T-helper 9 cell (primary cell): Measurements from ENCODE around the gene EMC6.

ENCODE experiments used
- DNase-seq: peaks from one replicate; pipeline ENCODE4 v3.0.0-alpha.2; 2020

Gene EMC6

DNA sequence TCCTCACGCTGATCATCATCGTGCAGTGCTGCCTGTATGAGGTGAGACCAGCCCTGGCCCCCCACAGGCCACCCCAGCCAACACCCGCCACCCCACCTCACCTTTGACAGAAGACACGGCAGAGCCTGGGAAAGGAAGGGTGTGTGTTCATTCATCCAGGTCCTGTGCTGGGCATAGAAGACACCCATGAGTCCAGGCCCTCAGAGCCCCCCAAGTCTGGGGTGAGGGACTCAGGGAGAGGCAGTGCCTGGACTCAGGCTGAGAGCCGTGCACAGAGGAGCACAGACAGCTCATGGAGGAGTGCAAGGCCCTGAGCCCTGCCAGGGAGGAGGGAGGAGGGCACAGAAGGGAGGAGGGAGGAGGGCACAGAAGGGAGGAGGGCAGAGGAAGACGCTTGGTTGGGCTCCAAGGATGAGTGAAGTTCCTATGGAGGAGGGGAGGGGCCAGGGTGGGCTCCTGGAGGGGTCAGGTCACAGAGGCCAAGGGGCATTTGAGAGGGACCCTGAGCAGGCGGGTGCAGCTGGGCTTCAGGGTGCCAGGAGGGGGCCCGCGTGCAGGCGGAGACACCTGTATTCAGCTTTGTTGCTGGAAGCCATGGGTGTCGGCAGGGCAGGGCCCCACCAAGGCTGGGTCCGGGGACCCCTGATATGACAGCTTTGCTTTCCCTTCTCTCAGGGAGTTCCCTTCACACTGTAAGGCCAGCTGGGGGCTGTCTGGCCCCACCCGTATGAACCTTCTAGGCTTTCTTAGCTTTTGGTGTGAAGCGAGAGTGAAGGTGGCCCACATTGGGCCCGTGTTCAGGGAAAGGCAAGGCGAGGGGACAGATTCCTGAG lies 11.6 kb upstream of the EMC6 start:
- no peak for DNase-seq

DNA sequence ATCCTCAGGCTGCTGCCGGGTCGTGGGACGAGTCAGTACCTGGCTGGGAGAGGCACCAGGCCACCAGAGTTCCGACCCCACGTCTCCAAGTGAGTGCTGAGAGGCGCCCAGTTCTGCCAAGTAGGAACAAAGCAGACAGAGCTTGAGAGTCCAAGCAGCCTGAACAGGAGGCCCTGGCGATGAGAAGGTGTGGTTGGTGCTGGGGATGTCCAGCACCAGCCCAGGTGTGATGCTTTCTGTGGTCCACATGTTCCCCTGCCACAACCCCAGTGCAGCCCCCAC lies 11.1 kb upstream of the EMC6 start:
- no peak for DNase-seq

DNA sequence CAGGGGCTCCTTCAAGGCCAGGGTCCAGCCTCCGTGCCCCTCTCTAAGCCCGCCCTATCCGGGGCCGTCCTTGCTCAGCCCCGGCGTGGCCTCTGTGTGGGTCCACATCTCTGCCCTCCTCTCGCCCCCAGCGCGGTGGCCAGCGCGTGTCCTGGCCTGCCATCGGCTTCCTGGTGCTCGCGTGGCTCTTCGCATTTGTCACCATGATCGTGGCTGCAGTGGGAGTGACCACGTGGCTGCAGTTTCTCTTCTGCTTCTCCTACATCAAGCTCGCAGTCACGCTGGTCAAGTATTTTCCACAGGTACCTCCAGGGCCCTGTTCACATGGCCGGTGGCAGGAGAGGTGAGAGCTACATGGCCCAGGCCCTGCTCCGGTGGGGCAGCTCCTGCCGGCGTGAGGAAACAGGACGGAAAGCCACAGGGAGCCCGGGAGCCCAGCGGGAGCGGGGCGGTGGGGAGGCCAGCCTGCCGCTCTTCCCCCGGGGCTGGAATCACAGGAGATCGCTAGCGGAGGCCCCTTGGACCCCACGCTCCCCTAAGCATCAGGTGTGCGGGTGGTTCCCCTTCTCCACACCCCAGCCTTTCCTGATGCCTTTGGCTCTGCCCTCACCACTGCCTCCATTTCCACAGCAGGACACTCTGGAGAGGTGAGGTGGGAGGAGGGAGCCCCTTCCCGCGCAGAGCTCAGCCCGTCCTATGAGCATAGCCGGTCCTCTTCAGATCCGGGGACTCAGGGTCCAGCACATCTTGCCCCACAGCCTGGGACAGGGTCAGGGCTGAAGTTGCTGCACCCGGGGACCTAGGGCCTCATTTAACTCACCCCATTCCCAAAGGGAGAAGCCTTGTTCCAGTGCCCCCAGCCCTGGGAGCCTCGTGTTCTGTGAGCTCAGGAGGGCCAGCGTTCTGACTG lies 10.5 kb upstream of the EMC6 start:
- DNase-seq: no peak

DNA sequence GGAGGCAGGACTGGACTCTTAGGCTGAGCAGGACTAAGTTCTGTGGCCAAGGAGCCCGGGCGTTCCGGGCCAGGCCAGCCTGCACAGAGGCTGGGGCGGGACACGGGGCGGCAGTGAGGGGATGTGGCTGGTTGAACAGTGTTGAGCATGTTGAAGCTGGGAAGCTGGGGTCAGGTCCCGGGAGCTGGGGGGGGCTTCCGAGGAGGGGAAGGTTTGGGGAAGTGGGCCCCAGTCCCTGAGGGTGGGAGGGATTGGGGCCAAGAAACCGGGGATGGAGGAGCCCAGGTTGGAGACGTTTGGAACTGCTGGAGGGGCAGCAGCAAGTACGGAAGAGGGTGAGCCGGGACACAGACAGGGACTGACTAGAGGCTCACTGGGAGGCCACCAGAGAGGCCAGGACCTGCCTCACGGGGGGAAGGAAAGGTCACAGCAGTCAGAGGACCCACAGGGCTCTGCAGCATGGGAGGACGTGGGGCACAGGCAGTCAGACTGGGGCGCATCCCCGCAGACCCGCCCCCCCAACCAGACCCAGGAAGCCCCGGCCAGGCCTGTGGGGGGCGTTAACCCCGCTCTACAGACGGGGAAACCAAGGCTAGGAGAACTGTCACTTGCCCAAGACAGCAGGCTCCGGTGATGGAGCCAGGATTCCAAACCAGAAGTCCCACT lies 9.7 kb upstream of the EMC6 start:
- DNase-seq: no peak

DNA sequence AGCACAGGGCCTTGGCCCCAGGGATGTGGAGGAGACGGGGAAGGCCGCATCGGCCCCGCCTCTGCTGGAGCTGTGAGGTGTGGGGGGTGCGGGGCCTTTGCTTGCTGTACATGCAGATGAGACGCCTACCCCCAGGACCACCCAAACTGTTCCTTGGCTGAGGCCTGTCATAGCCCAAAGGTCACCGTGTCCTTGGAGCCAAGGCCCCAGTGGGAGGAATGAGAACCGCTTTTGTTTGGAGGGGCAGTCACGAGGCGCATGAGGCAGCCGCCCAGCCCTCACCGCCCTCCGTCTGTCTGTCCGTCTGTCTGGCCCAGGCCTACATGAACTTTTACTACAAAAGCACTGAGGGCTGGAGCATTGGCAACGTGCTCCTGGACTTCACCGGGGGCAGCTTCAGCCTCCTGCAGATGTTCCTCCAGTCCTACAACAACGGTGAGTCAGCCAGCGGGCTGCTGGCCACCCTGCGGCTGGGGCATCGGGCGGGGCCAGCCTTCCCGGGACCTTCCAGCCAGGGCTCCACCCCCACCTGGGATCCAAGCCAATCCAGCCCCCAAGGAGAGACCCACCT lies 9.0 kb upstream of the EMC6 start:
- no peak for DNase-seq

DNA sequence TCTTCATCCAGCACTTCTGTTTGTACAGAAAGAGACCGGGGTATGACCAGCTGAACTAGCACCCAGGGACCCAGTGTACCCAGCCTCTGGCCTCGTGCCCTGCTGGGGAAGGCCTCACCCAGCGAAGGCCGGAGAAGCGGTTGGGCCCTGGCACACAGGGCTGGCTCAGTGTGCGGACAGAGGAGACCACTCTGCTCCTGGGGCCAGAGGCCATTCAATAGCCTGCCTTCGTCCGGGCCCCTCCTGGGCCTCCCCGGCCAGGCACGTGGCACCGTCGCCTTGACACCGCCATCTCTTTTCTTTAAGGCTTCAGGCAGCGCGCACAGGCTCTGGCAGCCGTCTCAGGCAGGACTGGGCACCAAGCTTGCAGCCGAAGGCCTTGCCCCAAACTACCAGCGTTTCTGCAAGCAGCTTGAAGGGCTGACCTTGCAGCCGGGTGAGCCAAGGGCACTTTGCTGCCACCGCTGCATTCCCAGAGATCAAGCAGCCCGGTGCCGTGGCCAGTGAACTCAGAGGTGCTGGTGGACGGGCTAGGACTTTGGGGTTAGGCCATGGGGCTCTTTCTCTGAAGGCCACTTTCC lies 8.2 kb upstream of the EMC6 start:
- no peak for DNase-seq

DNA sequence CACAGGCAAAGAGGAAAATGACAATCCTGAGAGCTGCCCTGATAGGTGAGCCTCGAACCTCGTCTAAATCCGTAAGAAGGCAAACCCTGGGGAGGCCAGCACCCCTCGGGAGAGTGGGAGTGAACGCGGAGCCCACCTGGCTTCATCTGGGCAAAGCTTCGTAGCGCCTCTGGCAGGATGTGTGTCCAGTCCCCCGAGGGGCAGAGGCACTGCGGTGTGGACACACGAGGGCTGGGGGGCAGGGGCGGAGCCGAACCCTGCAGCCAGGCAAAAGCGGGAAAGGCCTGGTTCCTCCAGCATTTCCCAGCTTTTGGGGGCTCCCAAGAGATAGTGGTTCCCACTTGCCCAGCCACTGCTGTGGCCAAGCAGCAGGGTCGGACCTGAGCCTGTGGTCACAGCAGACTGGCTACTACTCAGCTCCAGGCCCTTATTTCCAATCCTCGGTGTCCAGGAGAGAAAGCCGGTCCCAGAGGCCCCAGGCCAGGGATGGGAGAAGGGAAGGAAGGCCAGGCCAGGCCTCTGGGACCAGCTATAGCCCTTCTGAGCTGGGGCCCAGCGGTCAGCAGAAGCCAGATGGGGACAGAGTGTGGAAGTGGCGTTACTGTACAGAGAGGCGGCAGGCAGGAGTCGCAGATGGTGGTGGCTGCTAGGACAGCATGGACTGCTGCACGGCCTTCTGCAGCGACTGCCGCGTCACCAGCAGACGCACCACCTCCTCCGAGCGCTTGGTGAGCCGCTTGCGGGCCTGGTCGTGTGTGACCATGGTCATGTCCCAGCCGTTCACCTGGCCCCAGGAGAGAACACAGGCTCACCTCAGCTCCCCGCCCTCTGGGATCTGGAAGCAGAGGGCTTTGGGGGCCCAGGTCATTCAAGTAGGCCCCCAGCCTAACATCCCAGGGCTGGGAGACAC lies 5.3 kb upstream of the EMC6 start:
- no peak for DNase-seq

DNA sequence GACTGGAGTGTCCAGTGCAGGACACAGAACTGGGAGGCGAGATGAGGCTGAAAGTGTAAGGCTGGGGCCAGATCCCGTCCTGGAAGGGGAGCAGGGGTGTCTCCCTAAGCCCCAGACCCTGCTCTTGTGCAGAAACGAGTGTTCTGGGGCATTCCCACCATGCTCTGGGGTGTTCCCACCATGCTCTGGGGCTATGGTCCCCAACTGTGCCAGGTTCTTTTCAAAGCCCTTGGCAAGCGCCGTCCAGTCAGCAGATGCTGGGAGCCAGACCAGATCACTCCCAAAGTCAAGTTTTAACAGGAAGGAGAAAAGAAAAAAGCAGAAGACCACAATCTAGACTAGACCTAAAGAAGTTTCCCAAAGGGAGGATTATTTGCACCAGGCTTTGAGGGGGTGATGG lies 2.8 kb upstream of the EMC6 start:
- DNase-seq: no peak

DNA sequence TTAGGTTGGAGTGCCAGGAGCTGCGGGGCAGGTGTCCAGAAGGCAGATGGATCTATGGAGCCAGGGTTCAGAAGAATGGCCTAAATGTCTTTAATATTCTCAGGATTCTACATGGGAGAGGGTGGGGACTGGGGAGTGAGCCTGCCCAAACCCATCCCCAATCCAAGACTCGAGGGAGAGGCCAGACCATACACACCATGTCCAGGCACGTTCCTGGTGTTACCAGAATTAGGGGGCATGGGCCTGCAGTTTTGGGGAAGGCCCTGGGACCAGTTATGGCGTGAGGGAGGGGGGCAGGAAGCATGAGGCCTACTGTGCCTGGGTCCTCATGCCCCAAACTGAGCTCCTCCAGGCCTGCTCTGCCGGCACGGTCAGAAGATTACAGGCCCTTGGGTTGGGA lies 2.1 kb upstream of the EMC6 start:
- DNase-seq: no peak

DNA sequence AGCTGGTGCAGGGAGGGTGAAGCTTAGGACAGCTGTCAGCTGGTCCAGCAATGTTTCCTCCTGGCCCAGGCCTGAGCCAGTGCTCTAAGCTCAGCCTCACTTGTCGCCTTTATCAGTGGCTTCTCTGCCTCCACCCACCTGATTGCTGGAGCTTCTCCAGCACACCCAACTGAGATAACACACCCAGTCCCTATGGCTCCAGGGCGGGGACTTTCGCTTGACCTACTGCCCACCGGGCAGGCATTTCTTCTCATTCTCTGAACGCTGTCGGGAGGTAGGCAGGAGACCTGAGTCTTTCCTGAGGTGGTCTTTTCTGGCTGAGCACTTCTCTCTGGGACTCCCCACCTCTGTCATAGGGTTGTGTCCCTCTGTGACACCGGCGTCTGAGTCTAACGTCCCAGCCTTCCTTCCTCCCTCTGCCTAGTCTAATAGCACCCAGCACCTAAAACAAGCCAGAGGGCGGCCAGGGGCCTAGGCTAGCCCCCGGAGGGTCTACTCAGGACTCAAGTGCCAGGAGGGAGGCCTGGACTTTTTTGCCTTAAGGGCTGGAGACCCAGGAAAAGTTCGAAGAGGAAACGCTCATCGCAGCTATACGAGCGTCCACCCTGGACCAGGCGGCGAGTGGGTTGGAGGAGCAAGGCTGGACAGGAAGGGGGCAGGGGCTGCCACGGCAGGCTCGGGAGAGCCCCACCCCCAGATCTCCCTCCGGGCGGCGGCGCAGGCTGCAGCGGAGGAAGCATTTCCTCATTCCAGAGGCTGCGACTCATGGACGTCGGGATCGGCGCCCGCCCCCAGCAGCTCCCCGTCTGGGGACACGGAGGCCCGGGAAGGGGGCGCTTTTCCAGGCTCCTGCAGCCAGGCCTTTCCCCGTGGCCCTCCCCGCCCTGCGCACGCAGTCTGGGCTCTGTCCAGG lies 990 bp upstream of the EMC6 start:
- no peak for DNase-seq

DNA sequence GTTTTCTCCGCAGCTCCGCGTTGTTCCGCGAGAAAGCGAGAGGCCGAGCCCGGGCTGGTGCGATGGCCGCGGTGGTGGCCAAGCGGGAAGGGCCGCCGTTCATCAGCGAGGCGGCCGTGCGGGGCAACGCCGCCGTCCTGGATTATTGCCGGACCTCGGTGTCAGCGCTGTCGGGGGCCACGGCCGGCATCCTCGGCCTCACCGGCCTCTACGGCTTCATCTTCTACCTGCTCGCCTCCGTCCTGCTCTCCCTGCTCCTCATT lies 404 bp downstream of the EMC6 start:
- DNase-seq: no peak

DNA sequence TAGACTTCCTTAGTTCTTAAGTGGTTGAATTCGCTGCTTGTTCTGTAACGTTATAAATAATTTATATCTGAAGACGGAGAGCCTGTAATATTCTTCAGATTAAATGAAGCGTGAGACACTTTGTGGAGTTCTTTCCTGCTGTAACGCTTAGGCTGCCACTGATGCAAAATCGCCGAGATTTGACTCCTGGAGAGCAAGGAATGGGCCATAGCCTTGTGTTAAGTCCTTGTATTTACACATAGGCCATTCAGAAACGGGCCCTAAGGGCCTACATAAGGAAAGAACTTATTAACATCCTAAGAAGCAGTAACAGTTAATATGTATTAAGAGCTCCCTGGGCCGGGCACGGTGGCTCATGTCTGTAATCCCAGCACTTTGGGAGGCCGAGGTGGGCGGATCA lies 936 bp downstream of the EMC6 start:
- no peak for DNase-seq

DNA sequence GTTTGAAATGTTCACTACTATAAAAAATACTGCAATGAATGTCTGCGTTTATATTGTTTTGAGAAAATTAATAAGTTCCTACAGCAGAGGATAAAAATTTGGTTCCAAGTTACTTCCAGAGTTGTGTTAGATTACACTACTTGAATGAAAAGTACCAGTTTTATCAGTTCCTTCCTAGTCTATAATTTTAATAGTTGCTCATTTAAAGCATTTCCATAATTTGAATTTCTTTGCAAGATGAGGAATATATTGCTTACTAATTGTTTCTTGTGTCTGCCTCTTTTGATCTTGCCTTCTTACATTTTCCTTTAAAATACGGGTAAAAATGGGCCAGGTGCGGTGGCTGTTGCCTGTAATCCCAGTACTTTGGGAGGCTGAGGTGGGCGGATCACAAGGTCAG lies 4.0 kb downstream of the EMC6 start:
- no peak for DNase-seq

DNA sequence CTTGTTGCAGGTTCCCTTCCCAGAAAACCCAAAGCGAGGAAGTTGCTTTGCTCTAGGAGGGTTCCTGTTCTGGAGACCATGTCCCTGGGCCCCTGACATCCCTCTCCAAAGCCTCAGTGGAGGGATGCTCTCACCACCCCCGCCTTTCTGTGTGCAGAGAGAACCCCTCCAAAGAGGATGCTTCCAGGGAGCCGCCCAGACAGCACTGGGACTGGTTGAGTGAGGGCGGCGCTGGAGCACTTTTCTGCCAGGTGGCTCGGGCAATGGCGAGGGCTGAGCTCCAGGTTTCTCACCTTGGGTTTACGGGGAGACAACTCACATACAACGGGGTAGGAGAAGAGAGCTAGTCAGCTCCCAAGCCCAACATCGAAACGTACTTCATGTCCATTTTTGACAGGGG lies 7.3 kb downstream of the EMC6 start:
- no peak for DNase-seq

DNA sequence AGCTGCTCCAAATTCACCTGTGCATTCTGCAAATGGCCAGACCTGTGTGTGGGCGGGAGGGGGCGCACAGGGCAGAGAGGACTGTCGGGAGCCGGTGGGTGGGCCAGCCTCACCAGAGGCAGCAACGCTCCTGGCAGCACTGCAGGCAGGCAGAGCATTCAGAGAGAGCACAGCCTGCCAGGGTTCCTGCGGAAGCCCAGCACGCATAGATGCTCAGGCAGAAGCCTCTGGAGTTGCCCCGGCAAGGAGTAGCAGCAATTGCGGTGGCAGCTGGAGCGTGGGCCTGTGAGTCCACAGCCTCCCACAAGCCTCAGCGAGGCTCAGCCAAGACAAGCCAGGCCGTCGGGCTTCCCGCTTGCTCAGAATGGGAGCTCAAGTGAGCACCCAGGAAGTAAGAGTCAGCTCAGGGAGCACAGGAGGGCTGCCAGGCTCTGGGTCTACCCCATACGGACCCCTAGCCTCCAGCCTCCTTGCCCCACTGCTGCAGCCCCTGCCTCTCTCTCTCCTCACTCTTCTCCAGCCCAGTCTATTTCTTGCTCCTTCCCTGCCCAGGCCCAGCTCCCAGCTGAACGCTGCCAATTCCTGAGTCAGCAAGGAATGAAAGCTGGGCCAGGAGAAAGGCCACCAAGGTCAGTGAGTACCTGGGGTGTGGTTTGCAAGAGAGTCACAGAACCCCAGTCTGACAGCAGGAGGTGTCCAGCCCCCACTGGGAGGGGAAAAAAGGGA lies 9.6 kb downstream of the EMC6 start:
- DNase-seq: no peak

DNA sequence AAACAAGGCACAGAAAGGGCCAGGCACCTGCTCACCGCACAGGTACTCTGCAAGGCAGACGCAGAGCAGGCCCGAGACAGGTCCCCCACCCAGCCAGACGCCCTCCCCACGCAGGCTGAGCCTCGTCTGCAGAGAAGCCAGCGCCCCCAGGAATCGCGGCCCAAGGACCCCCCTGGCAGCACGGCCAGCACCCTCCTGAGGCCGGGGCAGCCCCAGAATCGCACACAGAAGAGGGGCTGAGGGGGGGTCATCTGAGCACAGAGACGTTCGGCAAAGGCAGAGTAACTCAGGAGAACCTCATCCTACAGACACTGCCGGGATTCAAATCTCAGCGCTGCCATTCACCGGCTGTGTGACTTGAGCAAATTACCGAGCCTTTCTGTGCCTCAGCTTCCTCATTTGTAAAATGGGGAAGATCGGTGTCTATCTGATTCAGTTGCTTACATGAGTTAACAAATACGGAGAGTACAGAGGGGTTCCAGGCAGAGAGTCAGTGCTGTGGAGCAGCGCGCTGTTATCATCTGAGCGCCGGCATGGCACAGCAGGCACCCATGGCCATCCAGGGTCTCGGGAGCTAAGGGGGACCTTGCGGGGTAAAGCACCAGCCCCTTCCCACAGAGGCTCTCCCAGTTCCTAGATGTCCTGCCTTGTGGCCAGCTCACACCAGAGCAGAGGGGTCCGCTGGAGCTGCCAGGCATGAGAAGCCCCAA lies 10.4 kb downstream of the EMC6 start:
- no peak for DNase-seq

DNA sequence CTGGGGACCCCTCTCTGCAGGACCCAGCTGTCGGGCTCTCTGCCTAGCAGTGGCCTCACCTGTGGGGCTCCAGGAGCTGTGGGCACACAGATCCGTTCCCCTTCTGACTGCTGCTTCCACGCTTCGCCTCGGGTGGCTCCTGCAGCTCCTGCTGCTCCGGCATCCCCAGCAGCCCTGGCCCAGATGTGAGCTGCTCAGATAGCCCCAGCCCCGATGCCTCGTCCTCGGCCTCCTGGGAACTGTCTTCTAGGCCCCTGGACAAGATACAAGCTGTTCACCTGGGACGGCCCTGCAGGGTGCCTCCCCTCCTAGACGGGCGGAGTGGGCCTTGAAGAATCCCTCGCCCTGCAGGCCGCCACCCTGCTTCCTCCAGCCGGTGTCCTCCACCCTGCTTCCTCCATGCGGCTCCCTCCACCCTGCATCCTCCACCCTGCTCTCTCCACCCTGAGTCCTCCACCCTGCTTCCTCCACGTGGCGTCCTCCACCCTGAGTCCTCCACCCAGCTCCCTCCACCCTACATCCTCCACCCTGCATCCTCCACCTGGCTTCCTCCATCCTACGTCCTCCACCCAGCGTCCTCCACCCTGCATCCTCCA lies 11.0 kb downstream of the EMC6 start:
- no peak for DNase-seq

DNA sequence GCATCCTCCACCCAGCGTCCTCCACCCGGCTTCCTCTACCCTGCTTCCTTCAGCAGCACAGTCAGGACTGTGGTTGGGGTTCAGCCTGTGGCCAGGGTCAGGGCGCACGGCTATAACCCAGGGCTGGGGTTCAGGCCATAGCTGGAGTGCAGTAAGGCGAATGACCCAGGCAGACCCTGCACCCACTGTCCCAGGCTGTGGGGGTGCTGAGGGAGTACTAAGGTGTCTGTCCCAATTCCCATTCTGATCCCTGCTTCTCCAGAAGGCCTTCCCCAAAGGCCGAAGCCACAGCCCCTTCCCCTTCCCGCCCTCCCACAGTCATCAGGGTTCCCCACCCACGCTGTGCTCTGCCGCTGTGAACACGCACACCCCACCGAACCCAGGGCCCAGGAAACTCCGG lies 12.4 kb downstream of the EMC6 start:
- DNase-seq: no peak

DNA sequence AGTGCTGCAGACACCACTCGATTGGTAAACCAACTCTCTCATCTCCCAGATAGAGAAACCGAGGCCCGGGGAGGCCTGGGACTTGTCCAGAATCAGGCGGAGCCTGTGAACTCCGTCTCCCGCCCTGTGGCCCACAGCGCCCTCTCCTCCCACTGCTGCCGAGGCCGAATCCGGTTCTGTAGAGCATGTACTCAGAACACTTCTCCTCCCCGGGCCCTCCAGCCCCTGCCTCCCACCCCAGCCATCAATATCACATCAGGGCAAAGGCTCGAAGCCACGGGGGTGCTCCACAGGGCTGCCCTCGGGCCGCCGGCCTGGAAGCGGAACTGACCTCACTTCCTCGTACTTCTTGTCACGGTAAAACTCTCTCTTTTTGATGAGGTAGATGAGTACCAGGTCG lies 13.0 kb downstream of the EMC6 start:
- no peak for DNase-seq
